Activated naive CD4-positive, alpha-beta T cell treated with anti-CD3 and anti-CD28 coated beads, Interleukin-2, amount 10 ng/mL, durations not matched to agents 7 days and 5 days (primary cell): Measurements from ENCODE around the gene YBX1.
"Not testable (repeated sequence)": the region's sequence is repeated elsewhere in the genome, so short reads cannot be mapped to it uniquely, and the experiment has no call there.

Experiments used
- CTCF ChIA-PET: fragments of 350-600 bp; sonication (Branson Sonifier 250); formaldehyde crosslinking; loops from one replicate; lab custom pipeline; 2021; ENCODE audit warnings: antibody characterized with exemption; lab: Charles Lee
- DNase-seq: peaks from one replicate; pipeline ENCODE4 v3.0.0-alpha.2; 2020
- H3K27ac Mint-ChIP-seq: one replicate; pipeline ENCODE4 v1.8.0; 2021; ENCODE audit warnings: mild to moderate bottlenecking, moderate library complexity, mixed read lengths
- H3K27me3 Mint-ChIP-seq: one replicate; pipeline ENCODE4 v1.8.0; 2021; ENCODE audit warnings: mild to moderate bottlenecking, mixed read lengths
- H3K36me3 Mint-ChIP-seq: one replicate; pipeline ENCODE4 v1.8.0; 2021; ENCODE audit warnings: mixed read lengths
- H3K4me1 Mint-ChIP-seq: one replicate; pipeline ENCODE4 v1.8.0; 2021; ENCODE audit warnings: mixed read lengths
- H3K4me3 Mint-ChIP-seq: one replicate; pipeline ENCODE4 v1.8.0; 2021; ENCODE audit warnings: mild to moderate bottlenecking, moderate library complexity, mixed read lengths
- H3K9me3 Mint-ChIP-seq: one replicate; pipeline ENCODE4 v1.8.0; 2021; ENCODE audit warnings: mixed read lengths

The YBX1 gene

GRCh38 chr1:42742141-42742540, 59.9 kb downstream of the YBX1 start:
- Mint-ChIP-seq H3K4me3 (no peak overlapping the region), H3K4me1 (peaks cover 3% of the 10 kb centered on the region)
- DNase-seq, result peak; percentile 9

DNA sequence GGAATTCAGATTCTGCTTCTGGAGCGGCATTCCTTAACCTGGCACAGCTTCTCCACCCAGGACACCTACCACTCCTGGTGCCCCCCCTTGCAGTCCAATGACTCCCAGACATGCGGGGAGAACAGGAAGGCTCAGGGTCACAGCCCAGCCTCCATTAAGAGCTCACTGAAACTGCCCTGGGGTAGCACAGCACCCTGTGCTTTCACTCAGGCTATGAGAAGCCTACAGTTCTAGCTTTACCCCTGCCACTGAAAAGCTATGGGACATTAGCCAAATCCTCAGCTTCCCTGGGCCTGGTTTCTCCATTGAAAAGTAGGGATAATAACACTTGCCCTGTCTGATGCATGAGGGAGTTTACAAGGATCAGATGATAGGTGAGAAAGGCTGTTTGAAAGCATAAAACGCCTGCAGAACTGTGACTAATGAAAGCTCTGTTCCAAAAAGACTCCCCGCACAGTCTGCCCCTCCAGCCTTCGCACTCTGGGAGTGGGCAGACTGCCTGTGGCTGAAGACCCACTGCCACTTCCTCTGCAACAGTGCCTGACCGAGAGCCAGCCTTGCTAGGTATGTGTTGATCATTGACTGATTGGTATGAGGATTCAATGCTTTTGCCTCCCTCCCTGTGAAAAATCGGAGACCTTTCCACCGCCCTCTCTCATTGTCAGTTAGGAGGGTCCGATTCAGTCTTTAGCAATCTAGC, 60.5 kb downstream of the YBX1 start:
- DNase-seq, result peak; percentile 19
- no peak overlapping the region for H3K4me3 Mint-ChIP-seq
- no peak overlapping the region for H3K27ac Mint-ChIP-seq
- H3K27me3 Mint-ChIP-seq, result no peaks in the 10 kb centered on the region
- peaks cover 3% of the 10 kb centered on the region for H3K36me3 Mint-ChIP-seq
- CTCF ChIA-PET, result no interaction called here
- no peaks in the 10 kb centered on the region for H3K4me1 Mint-ChIP-seq
- no peaks in the 10 kb centered on the region for H3K9me3 Mint-ChIP-seq

More at GRCh38 chr1:42742141-42742540, 59.9 kb downstream of the YBX1 start:
- no peak overlapping the region for H3K27ac Mint-ChIP-seq
- no peaks in the 10 kb centered on the region for H3K27me3 Mint-ChIP-seq
- H3K36me3 Mint-ChIP-seq, result peaks cover 3% of the 10 kb centered on the region
- no peaks in the 10 kb centered on the region for H3K9me3 Mint-ChIP-seq
- CTCF ChIA-PET, result no interaction called here

DNA sequence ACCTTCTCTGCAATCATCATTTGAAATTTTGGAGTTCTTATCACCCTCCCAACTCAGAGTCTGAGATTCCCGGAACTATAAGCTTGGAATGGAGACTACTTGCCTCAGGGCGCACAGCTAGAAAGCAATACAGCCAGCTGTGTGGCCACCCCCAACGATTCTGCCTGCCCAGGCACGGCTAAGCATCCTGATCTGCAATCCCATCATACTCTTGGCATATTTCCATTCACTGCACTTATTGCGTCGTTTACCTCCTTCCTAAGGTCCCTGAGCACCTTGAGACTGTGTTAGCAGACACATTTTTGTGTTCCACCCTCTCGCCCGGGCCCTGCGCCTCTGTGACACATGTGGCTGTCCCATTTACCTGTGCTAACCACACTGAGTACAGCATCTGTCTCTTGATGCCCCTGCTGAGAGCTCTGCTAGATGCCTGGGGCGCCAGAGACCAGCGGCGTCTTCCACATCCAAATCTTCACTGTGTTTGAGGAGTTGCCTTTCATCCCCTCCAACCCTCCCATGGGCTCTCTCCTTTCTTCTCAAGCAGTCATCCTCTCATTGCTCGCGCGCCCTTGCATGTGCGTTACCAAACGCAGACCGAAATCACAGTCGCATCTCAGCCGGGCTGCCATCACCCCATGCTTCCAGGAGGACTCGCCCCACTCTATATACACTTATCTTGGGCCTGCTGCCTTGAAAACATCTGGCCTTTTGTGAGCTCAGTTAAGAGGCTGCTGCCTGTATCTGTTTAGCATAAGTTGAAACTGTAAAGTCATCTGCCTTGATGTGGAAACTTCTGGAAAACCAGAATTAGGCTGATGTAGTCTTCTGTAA, 61.3 kb downstream of the YBX1 start:
- no peaks in the 10 kb centered on the region for H3K4me1 Mint-ChIP-seq
- H3K27ac Mint-ChIP-seq, result no peak overlapping the region
- peaks cover 9% of the 10 kb centered on the region for H3K36me3 Mint-ChIP-seq
- H3K27me3 Mint-ChIP-seq, result no peaks in the 10 kb centered on the region
- H3K9me3 Mint-ChIP-seq, result no peaks in the 10 kb centered on the region
- CTCF ChIA-PET, result interaction anchor here (1.7 kb wide), 1 partner anchor 157 kb away, joined by 4 read pairs; no protein-coding TSS in a partner anchor
- peak; percentile 19 for DNase-seq
- no peak overlapping the region for H3K4me3 Mint-ChIP-seq

DNA sequence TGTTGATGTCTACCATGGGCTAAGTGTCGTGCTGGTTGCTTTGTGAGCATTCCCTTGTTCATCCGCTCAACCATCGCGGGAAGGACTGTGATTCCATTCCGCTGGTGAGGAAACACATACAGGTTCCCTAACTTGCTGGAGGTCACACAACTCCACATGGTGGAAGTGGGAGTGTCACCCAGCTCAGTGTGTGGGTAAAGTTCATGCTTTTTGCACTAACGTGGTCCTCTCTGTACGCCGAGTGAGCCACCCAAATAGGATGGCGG, 61.9 kb downstream of the YBX1 start:
- no peaks in the 10 kb centered on the region for H3K27me3 Mint-ChIP-seq
- H3K4me1 Mint-ChIP-seq, result no peaks in the 10 kb centered on the region
- peak; percentile 13 for DNase-seq
- no peak overlapping the region for H3K27ac Mint-ChIP-seq
- peaks cover 11% of the 10 kb centered on the region for H3K36me3 Mint-ChIP-seq
- CTCF ChIA-PET, result interaction anchor here (1.7 kb wide), 1 partner anchor 158 kb away, joined by 4 read pairs; no protein-coding TSS in a partner anchor
- no peak overlapping the region for H3K4me3 Mint-ChIP-seq
- H3K9me3 Mint-ChIP-seq, result no peaks in the 10 kb centered on the region

GRCh38 chr1:42745851-42746250, 63.6 kb downstream of the YBX1 start:
- no peaks in the 10 kb centered on the region for H3K27me3 Mint-ChIP-seq
- H3K36me3 Mint-ChIP-seq, result peaks cover 21% of the 10 kb centered on the region
- no peak overlapping the region for H3K4me3 Mint-ChIP-seq
- H3K27ac Mint-ChIP-seq, result no peak overlapping the region
- H3K9me3 Mint-ChIP-seq, result no peaks in the 10 kb centered on the region
- H3K4me1 Mint-ChIP-seq, result no peaks in the 10 kb centered on the region
- DNase-seq, result peak; percentile 8
- CTCF ChIA-PET, result interaction anchor here (0.5 to 3.5 kb wide), 8 partner anchors 9 to 169 kb away, joined by 3 to 17 read pairs (median 4); no protein-coding TSS in a partner anchor

DNA sequence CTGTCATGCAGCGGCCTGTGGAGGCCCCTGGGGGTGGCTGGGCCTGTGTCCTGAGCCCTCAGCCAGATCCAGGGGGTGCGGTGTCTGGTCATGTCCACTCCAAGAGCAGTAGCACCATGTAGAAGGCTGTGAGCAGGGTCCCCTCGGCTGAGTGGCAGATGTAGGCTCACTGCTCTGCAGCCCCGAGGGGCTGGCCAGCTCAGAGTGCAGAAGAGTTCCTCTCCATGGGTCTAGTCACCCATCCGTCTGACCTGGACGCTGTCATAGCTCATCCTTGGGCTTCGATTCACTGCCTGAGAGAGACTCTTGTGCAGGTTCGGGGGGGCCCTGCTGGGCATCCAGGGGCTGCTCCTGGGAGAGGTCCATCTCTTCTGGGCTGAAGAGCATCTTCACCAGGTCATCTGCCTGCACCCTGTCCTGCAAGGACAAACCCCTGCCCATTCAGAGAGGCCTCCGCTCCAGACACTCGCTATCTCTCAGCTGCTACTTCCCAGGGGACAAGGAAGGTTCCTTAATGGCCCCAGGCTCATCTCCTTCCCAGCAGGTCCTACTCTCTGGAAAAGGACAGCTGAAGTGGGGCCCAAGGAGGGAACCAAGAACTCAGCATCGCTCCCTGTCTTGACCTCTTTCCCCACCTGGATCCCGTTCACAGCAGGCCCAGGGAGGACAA, 64.4 kb downstream of the YBX1 start:
- Mint-ChIP-seq H3K27ac (no peak overlapping the region), H3K9me3 (no peaks in the 10 kb centered on the region), H3K27me3 (no peaks in the 10 kb centered on the region), H3K36me3 (peaks cover 22% of the 10 kb centered on the region), H3K4me3 (no peak overlapping the region), H3K4me1 (no peaks in the 10 kb centered on the region)
- CTCF ChIA-PET, result interaction anchor here (0.5 to 3.5 kb wide), 9 partner anchors 10 to 599 kb away, joined by 3 to 17 read pairs (median 3); no protein-coding TSS in a partner anchor
- DNase-seq, result peak; percentile 18

- Mint-ChIP-seq H3K36me3 (peaks cover 28% of the 10 kb centered on the region), H3K27me3 (no peaks in the 10 kb centered on the region), H3K4me1 (no peaks in the 10 kb centered on the region), H3K9me3 (no peaks in the 10 kb centered on the region), H3K4me3 (no peak overlapping the region), H3K27ac (no peak overlapping the region)
- DNase-seq, result peak; percentile 61
- CTCF ChIA-PET, result interaction anchor here (0.7 to 3.5 kb wide), 8 partner anchors 10 to 600 kb away, joined by 3 to 17 read pairs (median 3); no protein-coding TSS in a partner anchor
Observed at GRCh38 chr1:42747125-42747524, 64.9 kb downstream of the YBX1 start.

GRCh38 chr1:42748021-42748420, 65.8 kb downstream of the YBX1 start:
- peaks cover 37% of the 10 kb centered on the region for H3K36me3 Mint-ChIP-seq
- CTCF ChIA-PET, result interaction anchor here (1.1 to 3.5 kb wide), 3 partner anchors 9 to 171 kb away, joined by 3 to 17 read pairs (median 7); no protein-coding TSS in a partner anchor
- no peaks in the 10 kb centered on the region for H3K9me3 Mint-ChIP-seq
- H3K27ac Mint-ChIP-seq, result no peak overlapping the region
- DNase-seq, result peak; percentile 14
- no peak overlapping the region for H3K4me3 Mint-ChIP-seq
- no peaks in the 10 kb centered on the region for H3K27me3 Mint-ChIP-seq
- H3K4me1 Mint-ChIP-seq, result no peaks in the 10 kb centered on the region

DNA sequence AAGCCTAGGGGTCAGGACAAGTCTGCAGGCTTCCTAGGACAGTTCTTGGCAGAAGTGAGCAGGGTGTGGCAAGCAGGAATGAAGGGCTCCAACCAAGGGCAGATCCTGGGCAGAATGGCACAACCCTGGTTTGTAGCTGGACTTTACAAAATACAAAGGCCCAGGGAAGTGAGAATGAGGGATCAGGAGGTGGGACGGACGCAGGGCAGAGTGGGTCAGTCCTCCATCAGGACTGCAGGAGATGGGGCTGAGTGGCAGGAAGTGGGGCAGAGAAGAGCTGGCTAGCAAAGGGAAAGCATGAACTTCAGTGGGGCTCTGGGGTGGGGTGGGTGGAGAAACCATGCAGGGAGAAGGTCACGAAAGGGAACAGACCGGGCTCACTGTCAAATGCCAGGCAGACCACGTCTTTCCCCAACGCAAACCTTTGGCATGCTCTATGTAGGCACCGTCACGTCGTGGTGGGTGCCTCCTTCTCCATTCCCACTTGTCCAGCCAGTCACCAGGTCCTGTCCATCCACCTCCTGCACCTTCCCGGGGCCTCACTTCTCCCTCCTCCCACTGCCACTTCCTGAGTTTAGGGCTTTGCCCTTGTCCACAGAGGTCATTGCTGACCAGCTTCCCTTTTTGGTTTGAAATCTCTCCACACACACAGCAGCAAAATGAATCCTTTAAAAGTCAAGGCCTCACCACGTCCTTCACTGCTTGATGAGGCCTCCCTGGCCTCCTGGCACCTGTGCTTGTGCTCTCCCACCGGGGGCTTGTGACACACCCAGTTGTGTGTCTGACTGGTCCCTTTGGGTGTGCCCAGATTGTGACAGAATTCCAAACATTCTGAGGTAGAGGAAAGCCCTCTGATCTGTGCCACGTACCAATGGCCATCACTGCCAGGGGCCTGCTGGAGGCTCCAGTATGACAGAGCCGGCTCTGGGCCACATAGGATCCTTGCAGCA, 66.5 kb downstream of the YBX1 start:
- Mint-ChIP-seq H3K9me3 (no peaks in the 10 kb centered on the region), H3K36me3 (peaks cover 41% of the 10 kb centered on the region), H3K27ac (peak overlapping the region; percentile 70), H3K4me1 (no peaks in the 10 kb centered on the region), H3K27me3 (no peaks in the 10 kb centered on the region), H3K4me3 (no peak overlapping the region)
- CTCF ChIA-PET, result interaction anchor here (1.1 to 3.5 kb wide), 3 partner anchors 8 to 171 kb away, joined by 3 to 17 read pairs (median 7); no protein-coding TSS in a partner anchor
- peak; percentile 14 for DNase-seq

DNA sequence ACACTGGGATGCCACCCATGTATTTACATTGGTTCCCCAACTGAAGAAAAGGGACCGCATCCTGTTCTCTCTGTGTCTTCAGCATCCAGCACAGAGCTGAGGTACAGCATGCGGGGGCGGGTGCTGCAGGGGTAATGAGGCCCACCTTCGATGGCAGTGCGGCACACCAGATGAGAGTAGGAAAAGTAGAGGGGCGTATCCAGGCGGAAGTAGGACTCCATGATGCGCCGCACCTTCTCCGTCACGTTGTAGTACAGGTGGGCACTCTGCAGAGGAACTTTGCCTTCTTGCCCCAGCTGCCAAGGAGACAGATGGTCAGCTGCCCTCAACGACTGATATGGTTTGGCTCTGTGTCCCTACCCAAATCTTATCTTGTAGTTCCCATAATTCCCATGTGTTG, 67.8 kb downstream of the YBX1 start:
- Mint-ChIP-seq H3K9me3 (no peaks in the 10 kb centered on the region), H3K36me3 (peaks cover 50% of the 10 kb centered on the region), H3K27me3 (no peaks in the 10 kb centered on the region), H3K4me1 (no peaks in the 10 kb centered on the region), H3K4me3 (no peak overlapping the region), H3K27ac (no peak overlapping the region)
- CTCF ChIA-PET, result no interaction called here
- DNase-seq, result no peak

GRCh38 chr1:42751511-42752070, 69.4 kb downstream of the YBX1 start:
- H3K27me3 Mint-ChIP-seq, H3K4me3 Mint-ChIP-seq, H3K9me3 Mint-ChIP-seq, DNase-seq, CTCF ChIA-PET, H3K4me1 Mint-ChIP-seq, H3K27ac Mint-ChIP-seq: not testable (repeated sequence)
- H3K36me3 Mint-ChIP-seq, result peaks cover 60% of the 10 kb centered on the region

DNA sequence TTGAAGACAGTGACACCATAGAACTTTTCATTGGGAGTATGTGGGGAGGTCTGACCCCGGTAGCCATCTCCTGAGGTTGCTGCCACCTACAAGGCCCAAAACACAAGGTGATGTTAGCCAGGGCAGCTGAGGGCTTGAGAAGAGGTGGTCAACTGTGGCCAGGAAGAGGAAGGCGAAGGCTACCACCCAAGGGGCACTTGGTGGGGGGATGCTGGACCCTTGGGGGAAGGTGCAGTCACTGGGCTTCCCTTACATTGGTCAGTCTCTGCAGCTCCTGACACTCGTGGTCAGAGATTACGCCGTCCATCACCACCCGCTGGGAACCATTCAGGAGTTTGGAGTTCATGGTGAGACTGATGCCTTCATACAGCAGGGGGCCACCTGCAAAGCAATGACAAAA, 70.1 kb downstream of the YBX1 start:
- H3K9me3 Mint-ChIP-seq, result no peaks in the 10 kb centered on the region
- H3K27me3 Mint-ChIP-seq, result no peaks in the 10 kb centered on the region
- peaks cover 64% of the 10 kb centered on the region for H3K36me3 Mint-ChIP-seq
- CTCF ChIA-PET, result interaction anchor here (1.5 kb wide), 1 partner anchor 15 kb away, joined by 3 read pairs; no protein-coding TSS in a partner anchor
- peak; percentile 8 for DNase-seq
- H3K4me1 Mint-ChIP-seq, result no peaks in the 10 kb centered on the region
- no peak overlapping the region for H3K4me3 Mint-ChIP-seq
- H3K27ac Mint-ChIP-seq, result no peak overlapping the region

DNA sequence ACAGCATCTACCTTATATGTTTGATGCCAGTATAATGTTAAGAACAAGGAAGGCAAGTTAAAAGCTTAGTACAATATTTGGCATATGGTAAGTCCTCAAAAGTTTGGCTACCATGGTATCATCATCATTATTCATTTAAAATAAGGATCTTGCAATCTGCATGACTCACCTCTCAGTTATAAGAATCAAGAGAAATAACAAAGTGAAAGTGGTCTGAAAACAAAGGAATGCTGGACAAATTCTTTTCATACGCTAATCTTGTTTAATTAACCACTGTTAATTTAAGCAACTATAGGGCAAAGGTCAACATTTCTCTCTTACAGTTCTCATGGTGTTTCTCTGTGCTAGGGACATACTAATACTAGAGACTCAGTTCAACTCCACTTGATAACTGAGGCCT, 70.9 kb downstream of the YBX1 start:
- Mint-ChIP-seq H3K9me3 (no peaks in the 10 kb centered on the region), H3K27me3 (no peaks in the 10 kb centered on the region), H3K4me3 (no peak overlapping the region), H3K27ac (no peak overlapping the region), H3K4me1 (no peaks in the 10 kb centered on the region), H3K36me3 (peaks cover 66% of the 10 kb centered on the region)
- DNase-seq, result no peak
- CTCF ChIA-PET, result interaction anchor here (1.5 kb wide), 1 partner anchor 16 kb away, joined by 3 read pairs; no protein-coding TSS in a partner anchor
